ENCODE measurements around the gene CD8B2.

GRCh38 chr2:106537047-106537446 lies 49.9 kb downstream of the CD8B2 start:
- TF ChIP-seq CTCF (IDR thresholded peaks at IDR 0.05; ENCODE audit: low read depth, low read length) (no peak), EZH2phosphoT487 (IDR thresholded peaks at IDR 0.05; ENCODE audit: low read depth) (no peak)

All from OCI-LY3 (cell line).